Testis (tissue), 3 donors: ENCODE measurements around the gene PNMA1. TPM values are rescaled to one million over a fixed set of nuclear protein-coding genes. Genes with fewer than 3 reads are reported as not detected.

ENCODE experiments used
- DNase-seq: peaks from one replicate; pipeline ENCODE4 v3.0.0-alpha.2; 2019
- H3K27ac ChIP-seq, 2 donors: fragments of 200-600 bp; sonication (generic); one replicate each; pipeline ENCODE4 v1.5.1; 2019
- H3K27me3 ChIP-seq: fragments of 200-600 bp; sonication (generic); one replicate; pipeline ENCODE4 v1.5.1; 2019
- H3K36me3 ChIP-seq: fragments of 200-600 bp; sonication (generic); one replicate; pipeline ENCODE4 v1.5.1; 2017; ENCODE audit warnings: low read depth; ENCODE audit errors: missing control alignments
- H3K4me1 ChIP-seq: fragments of 200-600 bp; sonication (generic); one replicate; pipeline ENCODE4 v1.5.1; 2019
- H3K4me3 ChIP-seq, 2 donors: fragments of 200-600 bp; sonication (generic); one replicate each; pipeline ENCODE4 v1.5.1; 2017 to 2019
- H3K9me3 ChIP-seq: fragments of 200-600 bp; sonication (generic); one replicate; pipeline ENCODE4 v1.5.1; 2017
- CTCF ChIP-seq, 3 experiments: fragments of 450-650 bp in 2 of 3; fragments of 200-600 bp in 1 of 3; sonication (generic) in 1 of 3; IDR thresholded peaks; one replicate each; pipeline ENCODE4 v1.5.1; 2016 to 2019; ENCODE audit warnings: antibody characterized with exemption in 3 of 3, mild to moderate bottlenecking in 2 of 3, moderate library complexity in 1 of 3
- POLR2A ChIP-seq: fragments of 450-650 bp; IDR thresholded peaks from one replicate; pipeline ENCODE4 v1.6.1; 2017; ENCODE audit warnings: antibody characterized with exemption, mild to moderate bottlenecking, moderate library complexity
- WGBS, 2 donors: methylation state at CpG; one replicate each; pipeline ENCODE4 v1.1.5; 2018; 5-methylcytosine and 5-hydroxymethylcytosine counted together
- intact Hi-C: fragments of 100-400 bp; cut with DNase I; formaldehyde crosslinking; loops from one replicate; pipeline ENCODE4 v1.15.1; 2023; ENCODE audit warnings: low total_unique reads
- polyA plus RNA-seq: library from polyadenylated mRNA; stranded (reverse); fragments of 350-450 nt; fragmentation: Illumina TruSeq; extraction: RNeasy Lipid Tissue Mini Kit (QIAGEN cat#74804); gene quantifications from one replicate; pipeline ENCODE4 v1.2.3, GENCODE V29; 2014; ENCODE audit warnings: low read depth, low replicate concordance; ENCODE audit not compliant: insufficient read depth
- total RNA-seq, 2 donors: library from RNA; depleted of rRNA; stranded (reverse); fragments of >200 nt; gene quantifications; one replicate each; pipeline ENCODE4 v1.2.3, GENCODE V29; 2016

The PNMA1 gene
- total and polyA plus RNA-seq, 3 donors from 2014 or later, result 74.8 to 184 (median 85.6) TPM

GRCh38 chr14:73746520-73747378 lies 32.6 kb upstream of the PNMA1 start:
- intact Hi-C loops, result no loop called here
- Histone ChIP-seq H3K4me1 (peaks cover 89% of the 10 kb centered on the region), H3K4me3 (no peak overlapping the region), H3K9me3 (no peaks in the 10 kb centered on the region), H3K36me3 (no peaks in the 10 kb centered on the region), H3K27me3 (no peaks in the 10 kb centered on the region), H3K27ac (peak overlapping the region; percentile 15 to 17)
- WGBS, 2 donors, result 42 to 48% methylated on average over 6 of the region's 6 CpGs
- no peak for DNase-seq
- TF ChIP-seq CTCF (IDR thresholded peaks at IDR 0.05), result peak in 1 of 3 experiments; percentile 9
- no peak for TF ChIP-seq POLR2A

DNA sequence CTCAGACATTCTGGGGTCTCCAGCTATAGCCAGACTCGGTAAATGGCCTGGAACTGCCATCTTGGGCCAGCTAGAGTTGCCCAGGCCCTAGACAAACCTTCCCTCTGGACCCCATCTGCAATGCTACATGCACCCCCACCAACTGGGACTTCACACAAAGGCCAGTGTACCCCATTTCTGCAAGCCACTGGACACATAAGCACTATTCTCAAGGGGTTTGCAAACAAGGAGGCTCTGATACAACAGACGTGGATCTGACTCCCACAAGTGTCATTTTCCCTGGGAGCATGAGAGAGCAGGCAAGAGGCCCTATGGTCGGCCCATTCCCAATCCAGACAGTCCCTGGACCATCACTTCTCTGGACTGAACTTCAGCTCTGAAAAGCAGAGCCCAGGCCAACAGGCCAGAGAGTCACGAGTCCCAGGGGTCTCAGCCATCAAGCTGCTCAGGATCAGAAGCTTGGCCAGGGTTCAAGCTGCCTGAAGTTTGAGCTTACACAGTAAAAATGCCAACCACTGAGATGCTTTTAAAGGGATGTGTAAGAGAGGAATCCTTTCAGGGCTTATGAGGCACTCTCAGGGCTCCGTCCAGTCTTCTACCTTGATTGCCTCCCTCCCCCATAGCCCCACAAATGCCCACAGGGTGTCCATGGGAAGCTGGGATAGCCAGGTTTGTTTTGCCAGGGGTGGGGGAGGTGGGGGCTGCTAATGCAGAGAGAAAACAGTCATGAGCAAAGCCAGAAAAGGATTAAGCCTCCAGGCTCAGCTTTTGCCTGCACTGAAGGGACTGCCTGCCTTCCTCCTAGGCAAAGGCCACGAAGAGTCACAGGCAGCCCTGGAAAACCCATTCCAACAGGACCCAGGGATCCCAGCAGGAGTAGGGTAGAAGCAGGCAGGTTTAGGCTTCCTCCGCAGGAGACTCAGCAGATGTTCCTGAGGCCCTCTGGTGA lies 31.7 kb upstream of the PNMA1 start:
- 48 to 59% methylated on average over 4 to 7 of the region's 7 CpGs for WGBS, 2 donors
- intact Hi-C loops, result no loop called here
- H3K36me3 ChIP-seq, result no peaks in the 10 kb centered on the region
- no peaks in the 10 kb centered on the region for H3K27me3 ChIP-seq
- H3K27ac ChIP-seq, result peak overlapping the region in 1 of 2 donors; percentile 15
- no peak for DNase-seq
- no peaks in the 10 kb centered on the region for H3K9me3 ChIP-seq
- H3K4me3 ChIP-seq, result no peak overlapping the region
- TF ChIP-seq POLR2A, result no peak
- no peak for TF ChIP-seq CTCF (IDR thresholded peaks at IDR 0.05)
- peaks cover 89% of the 10 kb centered on the region for H3K4me1 ChIP-seq

DNA sequence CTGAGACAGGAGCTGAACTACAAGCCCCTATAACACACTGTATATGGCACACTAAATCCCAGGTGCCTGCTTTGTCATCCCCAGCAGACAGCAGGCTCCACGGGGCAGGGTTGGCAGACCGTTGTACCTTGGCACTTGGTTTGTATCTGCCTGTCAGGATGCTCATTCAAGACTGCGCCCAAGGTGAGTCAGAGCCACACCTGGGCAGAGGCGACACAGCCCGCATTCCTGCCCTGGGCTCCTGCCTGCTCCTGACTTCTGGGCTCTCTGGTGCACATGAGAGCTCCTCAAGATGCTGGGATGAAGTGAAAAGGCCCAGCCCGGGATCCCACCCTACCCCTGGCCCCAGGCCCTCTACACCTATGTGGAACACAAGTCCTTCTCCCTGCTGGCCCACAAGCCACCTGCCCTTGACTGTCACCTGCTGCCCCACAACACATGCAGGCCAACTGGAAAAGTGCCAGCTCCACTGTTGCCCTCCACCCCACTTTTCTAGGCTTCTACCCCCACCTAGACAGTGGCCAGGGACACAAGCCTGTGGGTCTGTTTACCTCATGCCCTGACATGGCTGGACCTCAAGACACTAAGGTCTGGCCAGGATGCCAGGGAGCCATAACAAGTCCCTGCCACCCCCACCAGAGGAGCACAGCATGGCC lies 30.8 kb upstream of the PNMA1 start:
- no peaks in the 10 kb centered on the region for H3K9me3 ChIP-seq
- H3K27ac ChIP-seq, result peak overlapping the region in 1 of 2 donors; percentile 80
- H3K4me3 ChIP-seq, result no peak overlapping the region
- intact Hi-C loops, result no loop called here
- 71% methylated on average over 6 of the region's 6 CpGs; no CpG with 5 or more reads in 1 of the 2 donors for WGBS, 2 donors
- peaks cover 89% of the 10 kb centered on the region for H3K4me1 ChIP-seq
- H3K36me3 ChIP-seq, result no peaks in the 10 kb centered on the region
- no peak for DNase-seq
- H3K27me3 ChIP-seq, result no peaks in the 10 kb centered on the region
- TF ChIP-seq CTCF (IDR thresholded peaks at IDR 0.05), result no peak
- no peak for TF ChIP-seq POLR2A

GRCh38 chr14:73744175-73744867 lies 30.1 kb upstream of the PNMA1 start:
- Histone ChIP-seq H3K27me3 (no peaks in the 10 kb centered on the region), H3K9me3 (no peaks in the 10 kb centered on the region), H3K36me3 (no peaks in the 10 kb centered on the region), H3K27ac (peak overlapping the region in 1 of 2 donors; percentile 80), H3K4me1 (peaks cover 89% of the 10 kb centered on the region), H3K4me3 (no peak overlapping the region)
- intact Hi-C loops, result no loop called here
- no peak for DNase-seq
- WGBS, 2 donors, result 33 to 35% methylated on average over 7 of the region's 7 CpGs
- TF ChIP-seq CTCF (IDR thresholded peaks at IDR 0.05), result no peak
- no peak for TF ChIP-seq POLR2A
